DOHH2 (cell line): Measurements from ENCODE around the gene FAM210A.

ENCODE experiments used
- EZH2phosphoT487 ChIP-seq: fragments of 200-600 bp; sonication (generic); IDR thresholded peaks from 2 replicates; pipeline ENCODE4 v1.6.1; 2017; ENCODE audit warnings: borderline replicate concordance, mild to moderate bottlenecking, antibody characterized with exemption, low read length, moderate library complexity, mixed read lengths
- TF ChIP-seq, protein P1 (sequence below): fragments of 200-600 bp; sonication (generic); IDR thresholded peaks from one replicate; pipeline ENCODE4 v1.5.1; 2014; ENCODE audit warnings: antibody characterized with exemption, mild to moderate bottlenecking, low read depth, low read length; ENCODE audit not compliant: poor library complexity, severe bottlenecking

DNA sequence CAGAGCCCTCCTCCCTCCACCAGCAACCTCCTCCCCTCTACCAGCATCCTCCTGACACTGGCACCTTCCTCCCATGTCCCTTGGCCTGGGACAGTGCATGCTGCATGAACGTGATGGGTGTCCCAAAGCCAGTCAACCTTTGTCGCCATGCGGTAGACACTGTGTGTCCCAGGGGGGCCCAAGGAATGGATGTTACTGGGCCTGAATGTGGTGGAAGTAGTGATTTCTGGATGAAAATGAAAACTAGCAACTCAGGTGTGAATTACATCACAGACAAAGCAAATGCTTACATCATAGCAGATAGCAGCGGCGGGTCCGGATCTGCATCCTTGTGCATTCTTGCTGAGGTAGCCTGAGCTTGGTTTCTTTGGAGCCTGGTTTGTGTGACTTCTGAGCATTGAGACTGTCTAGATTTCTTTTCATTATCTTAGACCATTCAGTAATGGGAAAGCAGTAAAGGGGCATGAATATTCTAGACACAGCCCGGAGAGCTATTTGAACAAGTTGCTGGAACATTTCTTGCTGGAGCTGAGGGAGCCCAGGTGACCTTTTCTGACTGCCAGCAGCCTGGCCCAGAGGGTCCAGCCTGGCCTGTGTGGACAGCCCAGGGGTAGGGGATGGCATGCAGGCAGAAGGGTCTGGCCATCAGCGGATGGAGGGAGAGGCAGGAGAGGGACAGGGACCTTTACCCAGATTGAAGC is 100.4 kb downstream of the FAM210A start:
- TF ChIP-seq EZH2phosphoT487, result no peak
- TF ChIP-seq, protein P1, sequence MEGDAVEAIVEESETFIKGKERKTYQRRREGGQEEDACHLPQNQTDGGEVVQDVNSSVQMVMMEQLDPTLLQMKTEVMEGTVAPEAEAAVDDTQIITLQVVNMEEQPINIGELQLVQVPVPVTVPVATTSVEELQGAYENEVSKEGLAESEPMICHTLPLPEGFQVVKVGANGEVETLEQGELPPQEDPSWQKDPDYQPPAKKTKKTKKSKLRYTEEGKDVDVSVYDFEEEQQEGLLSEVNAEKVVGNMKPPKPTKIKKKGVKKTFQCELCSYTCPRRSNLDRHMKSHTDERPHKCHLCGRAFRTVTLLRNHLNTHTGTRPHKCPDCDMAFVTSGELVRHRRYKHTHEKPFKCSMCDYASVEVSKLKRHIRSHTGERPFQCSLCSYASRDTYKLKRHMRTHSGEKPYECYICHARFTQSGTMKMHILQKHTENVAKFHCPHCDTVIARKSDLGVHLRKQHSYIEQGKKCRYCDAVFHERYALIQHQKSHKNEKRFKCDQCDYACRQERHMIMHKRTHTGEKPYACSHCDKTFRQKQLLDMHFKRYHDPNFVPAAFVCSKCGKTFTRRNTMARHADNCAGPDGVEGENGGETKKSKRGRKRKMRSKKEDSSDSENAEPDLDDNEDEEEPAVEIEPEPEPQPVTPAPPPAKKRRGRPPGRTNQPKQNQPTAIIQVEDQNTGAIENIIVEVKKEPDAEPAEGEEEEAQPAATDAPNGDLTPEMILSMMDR, result no peak
